RPMI7951 (cell line): ENCODE results near the gene TIRAP. TPM values are rescaled to one million over a fixed set of nuclear protein-coding genes. Genes with fewer than 3 reads are reported as not detected.
"Not testable (repeated sequence)": the region's sequence is repeated elsewhere in the genome, so short reads cannot be mapped to it uniquely, and the experiment has no call there.

Experiments used
- DNase-seq: peaks from one replicate; pipeline ENCODE4 v3.0.0-alpha.2; 2012; ENCODE audit warnings: low read depth
- total RNA-seq: library from RNA; depleted of rRNA; stranded (reverse); fragments of >200 nt; shearing (Covaris generic); gene quantifications from 2 replicates; pipeline ENCODE4 v1.2.3, GENCODE V29; 2014; rRNA removed

TIRAP gene, protein sequence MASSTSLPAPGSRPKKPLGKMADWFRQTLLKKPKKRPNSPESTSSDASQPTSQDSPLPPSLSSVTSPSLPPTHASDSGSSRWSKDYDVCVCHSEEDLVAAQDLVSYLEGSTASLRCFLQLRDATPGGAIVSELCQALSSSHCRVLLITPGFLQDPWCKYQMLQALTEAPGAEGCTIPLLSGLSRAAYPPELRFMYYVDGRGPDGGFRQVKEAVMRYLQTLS
- 4.2 and 4.8 TPM in 2 replicates for total RNA-seq

DNA sequence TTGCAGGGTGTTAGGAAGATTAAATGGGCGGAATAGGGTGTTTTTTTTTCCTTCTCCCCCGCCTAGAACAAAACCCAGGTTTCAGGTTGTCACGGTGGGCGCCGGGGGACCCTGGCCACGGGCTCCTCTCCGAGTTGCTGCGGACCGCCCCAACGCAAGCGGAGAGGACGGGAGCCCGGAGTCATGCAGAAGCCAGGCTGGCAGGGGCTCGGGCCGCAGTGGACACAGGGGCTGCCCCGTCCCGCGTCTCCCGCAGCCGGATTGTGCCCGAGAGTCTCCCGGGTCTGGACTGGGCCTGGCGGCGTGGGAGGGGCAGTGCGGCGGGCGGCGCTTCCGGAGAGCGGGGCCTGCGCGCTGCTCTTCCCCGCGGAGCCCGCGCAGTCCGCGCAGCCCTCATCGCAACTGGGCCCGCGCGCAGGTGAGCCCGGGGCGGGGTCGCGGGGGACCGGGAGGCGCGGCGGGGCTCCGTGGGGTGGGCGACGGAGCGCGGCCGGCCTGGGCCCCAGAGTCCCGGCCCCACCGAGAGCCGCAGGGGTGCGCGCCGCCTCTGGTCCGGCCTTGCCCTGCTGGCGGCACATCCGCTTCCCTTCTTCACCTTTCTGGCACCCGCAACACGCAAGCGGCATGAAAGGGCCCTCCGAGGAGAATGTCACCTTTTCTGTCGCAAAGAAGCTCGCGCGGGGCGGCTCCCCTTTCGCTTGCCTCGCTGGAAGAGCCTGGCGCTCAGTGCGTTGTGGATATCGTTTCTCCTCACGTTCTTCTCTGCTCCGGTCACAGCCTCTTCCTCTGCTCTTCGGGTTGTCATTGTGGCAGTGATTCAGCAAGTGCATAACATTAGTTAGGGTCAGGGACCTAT lies at the start of gene TIRAP:
TIRAP (plus strand) TSS at position 358 of the 856 bp plus-strand sequence. CDS start 7,802 bp downstream, outside the sequence.
- peak; percentile 62 for DNase-seq

DNA sequence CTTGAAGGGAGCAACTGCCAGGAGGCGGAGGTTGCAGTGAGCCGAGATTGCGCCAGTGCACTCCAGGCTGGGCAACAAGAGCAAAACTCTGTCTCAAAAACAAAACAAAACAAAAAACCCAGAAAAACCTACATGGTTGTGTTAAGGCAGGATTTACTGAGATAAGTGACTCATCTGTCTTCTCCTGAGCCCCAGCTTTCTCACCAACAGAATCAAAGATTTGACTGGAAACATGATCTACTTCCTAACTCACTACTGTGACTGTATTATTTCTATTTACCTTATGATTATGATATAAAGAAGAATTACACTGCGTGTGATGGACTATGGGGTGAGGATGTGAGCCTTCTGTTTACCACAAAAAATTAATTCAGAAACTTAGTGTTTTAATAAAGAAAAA lies 49.5 kb upstream of the TIRAP start:
- DNase-seq, result no peak

DNA sequence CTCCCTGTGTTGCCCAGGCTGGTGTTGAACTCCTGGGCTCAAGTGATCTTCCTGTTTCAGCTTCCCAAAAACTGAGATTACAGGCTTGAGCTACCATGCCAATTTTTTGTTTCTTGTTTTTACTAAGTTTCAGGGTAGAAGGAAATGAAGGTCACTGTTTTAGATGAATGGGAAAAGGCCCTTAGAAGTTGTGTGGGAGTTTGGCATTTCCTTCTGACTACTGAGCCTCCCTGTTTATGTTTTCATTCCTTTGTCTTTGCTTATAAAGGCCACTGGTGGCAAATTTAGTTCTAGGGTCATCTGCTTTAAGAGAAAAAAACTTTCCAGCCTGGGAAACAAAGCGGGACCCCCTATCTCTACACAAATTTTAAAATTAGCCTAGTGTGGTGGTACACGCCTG lies 36.3 kb upstream of the TIRAP start:
- DNase-seq, result no peak

DNA sequence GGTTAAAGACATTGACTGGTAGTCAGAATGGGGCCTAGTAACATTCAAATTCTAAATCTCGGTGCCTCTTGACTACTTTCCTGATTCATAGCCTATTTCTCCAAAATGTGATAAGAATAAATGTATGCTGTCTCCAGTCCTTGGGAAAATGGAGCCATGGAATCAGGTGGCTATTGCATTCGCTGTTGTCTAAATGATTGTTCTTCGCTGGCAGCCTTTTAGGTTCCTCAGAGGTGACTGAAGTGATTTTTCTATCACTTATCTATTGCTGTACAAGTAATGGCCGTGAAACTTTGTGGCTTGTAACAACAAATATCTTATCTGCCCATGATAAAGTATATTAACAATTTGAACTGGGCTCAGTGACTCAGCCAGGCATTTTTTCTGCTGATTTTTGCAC lies 29.6 kb upstream of the TIRAP start:
- DNase-seq, result no peak

DNA sequence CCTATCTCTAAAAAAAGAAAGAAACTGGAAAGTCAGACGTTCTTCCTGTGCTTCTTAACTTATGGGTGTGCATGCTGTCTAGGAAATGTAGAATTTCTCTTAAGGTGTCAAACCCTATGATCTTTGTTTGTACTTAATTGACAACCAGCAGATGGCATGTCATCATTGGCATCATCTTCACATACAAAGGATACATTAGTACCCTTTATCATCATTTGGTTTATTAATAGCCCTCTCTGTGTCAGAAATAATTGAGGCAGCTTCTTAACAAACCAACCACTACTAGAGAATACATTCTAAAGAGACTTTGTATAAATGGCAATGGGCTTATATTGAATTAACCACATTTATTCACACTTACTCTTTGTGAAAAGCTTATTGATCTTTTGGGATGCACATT lies 28.1 kb upstream of the TIRAP start:
- DNase-seq, result no peak

DNA sequence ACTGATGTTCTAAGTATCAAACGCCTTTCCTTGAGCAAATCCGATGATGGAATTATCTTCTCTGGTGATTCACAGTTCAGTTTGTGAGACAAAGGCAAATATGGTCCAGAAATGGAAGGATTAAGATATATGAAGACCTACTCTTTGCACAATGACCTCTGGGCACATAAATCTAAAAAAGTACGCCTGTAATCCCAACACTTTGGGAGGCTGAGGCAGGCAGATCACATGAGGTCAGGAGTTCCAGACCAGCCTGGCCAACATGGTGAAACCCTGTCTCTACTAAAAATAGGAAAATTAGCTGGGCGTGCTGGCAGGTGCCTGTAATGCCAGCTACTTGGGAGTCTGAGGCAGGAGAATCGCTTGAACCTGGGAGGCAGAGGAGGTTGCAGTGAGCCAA lies 27.4 kb upstream of the TIRAP start:
- not testable (repeated sequence) for DNase-seq

DNA sequence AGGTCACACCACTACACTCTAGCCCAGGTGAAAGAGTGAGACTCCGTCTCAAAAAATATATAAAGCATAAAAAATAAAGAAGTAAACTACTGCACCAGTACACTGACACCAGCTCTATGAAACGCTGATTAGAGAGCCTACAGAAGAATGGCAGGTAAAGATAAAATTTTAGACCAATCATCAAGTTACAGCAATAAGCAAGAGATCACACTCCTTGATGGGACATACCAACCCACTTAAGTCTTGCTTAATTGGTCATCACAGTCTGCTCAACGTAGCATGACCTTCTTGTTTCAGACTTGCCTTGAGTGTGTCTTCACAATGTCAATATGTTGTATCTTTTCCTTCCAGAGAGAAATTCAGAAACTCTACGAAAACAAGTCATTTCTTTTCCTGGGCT lies 26.7 kb upstream of the TIRAP start:
- DNase-seq, result no peak

DNA sequence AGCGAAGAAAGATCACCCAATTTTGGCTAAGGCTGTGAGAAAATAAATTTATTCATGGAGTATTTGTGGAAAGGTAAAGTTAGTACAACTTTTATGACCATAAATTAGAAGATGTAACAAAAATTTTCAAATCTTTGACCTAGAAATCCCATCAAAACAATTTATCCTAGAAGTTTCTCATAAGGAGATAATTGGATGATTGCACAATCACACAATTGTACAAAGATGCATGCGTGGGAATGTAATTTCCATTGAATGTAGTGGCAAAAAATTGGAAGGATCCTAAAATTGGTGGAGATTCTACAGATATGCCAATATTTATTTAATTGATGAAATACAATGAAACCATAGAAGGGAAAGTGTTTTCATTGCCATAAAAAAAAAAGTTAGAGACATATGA lies 25.7 kb upstream of the TIRAP start:
- no peak for DNase-seq

DNA sequence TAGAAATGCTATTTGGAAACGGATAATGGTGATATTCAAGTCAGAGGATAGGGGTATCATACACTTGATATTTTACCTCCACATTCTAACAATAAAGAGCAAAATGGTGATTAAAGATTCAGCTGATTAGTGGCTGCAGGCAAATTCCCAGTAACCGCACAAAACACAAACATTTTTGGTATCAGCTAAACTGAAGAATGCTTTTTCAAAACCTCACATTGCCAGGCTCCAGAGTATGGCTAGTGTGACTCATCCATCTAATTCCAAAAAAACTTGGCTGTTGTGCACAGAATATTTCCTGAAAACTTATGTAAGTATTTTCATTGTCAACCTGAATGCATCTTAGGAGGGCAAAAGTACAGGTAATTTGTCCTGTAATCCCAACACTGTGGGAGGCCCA lies 25.1 kb upstream of the TIRAP start:
- peak; percentile 68 for DNase-seq

DNA sequence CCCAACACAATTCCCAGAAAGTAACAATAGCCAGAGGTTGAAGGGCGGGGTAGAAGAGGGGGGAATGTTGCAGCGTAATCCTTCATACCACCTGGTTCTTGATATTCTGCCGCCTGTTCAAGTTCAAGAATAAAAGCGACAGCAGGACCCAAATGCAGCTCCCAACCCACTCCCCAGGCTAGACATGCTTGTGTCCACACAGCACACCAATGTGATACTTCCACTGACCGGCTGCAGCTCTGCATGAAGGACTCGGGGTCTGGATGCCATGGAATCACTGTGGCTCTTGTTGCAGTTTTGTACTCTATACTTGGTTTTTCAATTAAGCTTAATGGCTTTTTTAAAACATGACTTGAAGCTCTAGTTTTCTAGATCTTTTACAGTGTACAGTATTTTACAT lies 20.7 kb upstream of the TIRAP start:
- no peak for DNase-seq

DNA sequence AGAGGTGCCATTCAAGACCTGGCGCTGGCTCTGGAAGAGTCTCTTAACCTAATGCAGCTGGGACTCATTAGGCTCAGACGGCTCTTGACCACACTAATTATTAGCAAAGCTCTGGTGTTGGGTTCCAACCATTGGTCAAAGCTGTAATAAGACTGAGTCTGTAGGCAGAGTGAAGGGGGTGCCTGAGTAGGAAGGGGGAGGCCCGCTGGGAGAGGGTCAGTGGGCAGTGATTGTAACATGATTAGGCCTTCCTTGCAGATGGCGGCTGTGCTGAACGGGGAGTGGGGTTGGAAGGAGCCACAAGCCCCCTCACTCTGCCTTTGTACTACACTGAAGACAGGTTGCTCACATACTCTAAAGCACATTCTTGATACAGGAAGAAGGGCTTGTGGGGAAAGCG lies 19.4 kb upstream of the TIRAP start:
- DNase-seq, result no peak

DNA sequence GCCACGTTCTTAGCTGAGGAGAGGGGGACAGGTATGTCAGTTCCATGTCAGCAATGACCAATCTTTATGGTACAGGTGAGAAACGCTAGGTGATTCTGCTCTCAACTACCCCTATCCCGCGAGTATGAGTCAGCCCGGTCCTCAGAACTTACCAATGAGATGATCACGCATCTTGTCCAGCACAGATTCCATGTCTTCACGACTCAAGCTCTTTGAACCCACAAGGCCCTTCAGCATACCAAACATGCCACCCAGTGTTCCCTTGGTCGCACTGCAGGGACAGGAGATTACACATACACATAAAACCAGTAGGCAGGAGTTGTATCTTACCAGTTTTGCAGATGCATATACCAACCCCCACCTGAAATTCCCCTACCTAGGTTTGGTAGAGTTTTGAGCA lies 17.1 kb upstream of the TIRAP start:
- peak; percentile 13 for DNase-seq

DNA sequence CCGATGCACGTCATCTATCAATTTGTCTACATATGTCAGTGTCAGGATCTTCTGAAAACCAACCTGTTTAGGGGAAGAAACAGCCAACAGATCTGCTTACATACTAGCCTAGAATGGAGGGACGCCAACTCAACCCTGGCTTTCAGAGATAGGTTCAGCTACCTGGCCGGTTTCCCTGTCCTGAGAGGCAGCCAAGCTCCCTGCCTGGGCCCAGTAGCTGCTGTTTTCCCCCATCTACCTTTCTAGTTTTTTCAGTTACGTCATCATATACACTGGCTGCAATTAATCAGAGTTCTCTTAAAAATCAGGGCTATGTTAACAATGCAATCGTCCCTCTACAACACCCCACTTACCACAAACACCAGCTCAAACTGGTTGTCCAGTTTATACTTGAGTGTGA lies 15.2 kb upstream of the TIRAP start:
- DNase-seq, result no peak

DNA sequence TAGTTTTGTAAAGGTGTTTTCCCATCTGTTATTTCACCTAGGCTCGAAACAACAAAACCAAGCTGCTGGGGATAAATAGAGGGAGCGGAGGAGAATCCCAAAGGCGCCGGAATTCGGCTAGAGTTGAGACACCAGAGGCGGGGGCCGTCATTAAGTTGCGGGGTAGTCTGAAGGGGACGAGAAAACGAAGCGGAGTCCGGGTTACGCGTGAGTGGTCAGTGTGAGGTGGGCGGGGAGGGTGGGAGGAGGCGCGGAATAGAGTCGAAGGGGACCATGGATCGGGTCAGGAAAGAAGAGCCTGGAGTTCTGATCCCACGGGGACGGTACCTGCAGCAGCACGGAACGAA lies 14.6 kb upstream of the TIRAP start:
- no peak for DNase-seq

DNA sequence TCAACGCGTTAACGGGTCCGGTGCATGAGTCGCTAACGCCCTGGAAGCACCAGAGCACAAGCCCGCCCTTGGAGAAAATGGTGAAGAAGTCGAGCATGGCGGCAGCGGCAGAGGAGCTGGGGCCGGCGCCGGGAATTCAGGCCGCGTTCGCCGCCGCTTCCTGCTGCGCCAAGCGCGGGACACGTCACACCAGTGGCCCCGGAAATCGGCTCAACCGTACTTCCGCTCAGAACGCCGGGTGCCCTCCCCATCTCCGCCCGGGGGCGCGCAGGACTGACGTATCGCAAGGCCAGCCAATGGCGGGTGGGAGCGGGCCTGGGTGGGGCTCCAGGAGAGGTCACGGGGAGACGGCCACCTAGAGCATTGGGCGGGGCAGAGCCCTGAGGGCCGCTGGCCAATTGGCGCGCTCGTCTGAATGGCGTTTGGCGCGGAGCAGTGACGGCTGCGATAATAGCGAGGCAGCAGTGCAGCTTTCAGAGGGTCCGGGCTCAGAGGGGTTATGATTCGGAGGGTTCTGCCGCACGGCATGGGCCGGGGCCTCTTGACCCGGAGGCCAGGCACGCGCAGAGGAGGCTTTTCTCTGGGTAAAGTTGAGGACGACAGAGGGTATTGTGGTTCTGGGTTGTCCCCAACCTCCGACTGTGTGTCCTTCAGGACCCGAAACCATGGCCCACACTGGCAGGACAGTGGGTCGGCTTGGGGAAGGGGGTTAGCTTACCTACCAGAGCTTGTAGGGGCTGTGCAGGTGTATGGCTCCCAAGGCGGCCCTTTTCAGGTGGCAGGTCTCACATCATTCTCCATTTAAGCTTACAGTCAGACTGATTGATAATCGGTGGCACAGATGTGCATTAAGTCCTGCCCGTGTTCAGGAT lies 13.9 kb upstream of the TIRAP start, which contains the start of the genes FOXRED1 and SRPRA:
FOXRED1 (plus strand) TSS at position 447 of the 872 bp plus-strand sequence; CDS start at position 500, 53 bp downstream.
SRPRA (minus strand) TSS at position 188 of the 872 bp plus-strand sequence; CDS start at position 97, 91 bp downstream.
- peak; percentile 99 for DNase-seq

DNA sequence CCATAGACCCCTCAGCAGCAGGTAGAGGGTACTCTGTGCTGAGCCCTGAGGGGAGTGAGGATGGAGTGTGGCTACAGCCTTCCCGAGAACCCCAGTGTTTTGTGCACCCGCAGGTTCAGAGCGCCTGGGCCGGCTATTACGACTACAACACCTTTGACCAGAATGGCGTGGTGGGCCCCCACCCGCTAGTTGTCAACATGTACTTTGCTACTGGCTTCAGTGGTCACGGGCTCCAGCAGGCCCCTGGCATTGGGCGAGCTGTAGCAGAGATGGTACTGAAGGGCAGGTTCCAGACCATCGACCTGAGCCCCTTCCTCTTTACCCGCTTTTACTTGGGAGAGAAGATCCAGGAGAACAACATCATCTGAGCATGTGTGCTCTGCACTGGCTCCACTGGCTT lies 5.6 kb upstream of the TIRAP start:
- DNase-seq, result no peak

DNA sequence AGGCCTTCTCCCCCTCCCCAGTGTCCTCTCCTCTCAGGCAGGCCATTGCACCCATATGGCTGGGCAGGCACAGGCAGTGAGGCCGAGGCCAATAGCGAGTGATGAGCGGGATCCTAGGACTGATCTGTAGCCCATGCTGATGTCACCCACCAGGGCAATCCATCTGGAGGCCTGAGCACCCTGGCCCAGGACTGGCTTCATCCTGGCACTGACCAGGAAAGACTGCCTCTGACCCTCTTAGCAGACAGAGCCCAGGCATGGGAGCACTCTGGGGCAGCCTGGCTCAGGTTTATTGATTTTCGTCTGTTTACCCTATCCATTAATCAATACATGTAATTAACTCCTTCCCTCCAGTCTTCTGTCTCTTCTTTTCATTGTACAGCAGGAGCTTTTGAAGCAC lies 5.1 kb upstream of the TIRAP start:
- DNase-seq, result no peak

DNA sequence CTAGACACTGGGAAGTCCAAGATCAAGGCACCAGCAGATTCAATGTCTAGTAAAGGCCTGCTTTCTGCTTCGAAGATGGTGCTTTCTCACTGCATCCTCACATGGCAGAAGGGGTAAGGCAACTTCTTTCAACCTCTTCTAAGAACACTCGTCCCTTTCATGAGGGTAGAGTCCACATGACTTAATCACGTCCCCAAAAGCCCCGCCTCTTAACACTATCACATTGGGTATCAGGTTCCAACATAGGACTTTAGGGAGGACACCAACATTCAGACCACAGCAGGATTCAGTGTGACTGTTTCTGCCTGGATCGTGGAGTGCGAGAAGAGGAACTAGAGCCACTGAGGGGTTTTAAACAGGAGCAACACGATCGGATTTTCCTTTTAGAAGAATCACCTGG lies 3.7 kb upstream of the TIRAP start:
- DNase-seq, result no peak

DNA sequence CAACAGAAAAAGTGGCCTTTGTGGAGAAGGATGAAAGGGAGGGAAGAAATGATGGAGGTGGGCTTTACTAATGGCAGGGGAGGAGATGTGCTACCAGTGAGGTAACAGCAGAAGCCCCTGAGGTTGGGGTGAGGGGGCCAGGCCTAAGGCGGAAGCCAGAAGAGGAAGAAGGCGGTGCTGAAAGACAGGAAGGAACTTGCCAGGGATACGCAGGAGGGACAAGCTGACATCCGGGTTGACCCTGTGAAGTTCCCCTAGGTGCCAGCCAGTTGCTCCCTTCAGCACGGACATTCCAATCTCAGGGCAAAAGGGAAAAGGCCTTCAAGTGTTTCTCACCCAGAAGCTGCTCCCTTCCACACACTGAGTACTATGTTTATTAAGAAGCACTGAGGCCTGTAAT lies 2.3 kb upstream of the TIRAP start:
- no peak for DNase-seq

DNA sequence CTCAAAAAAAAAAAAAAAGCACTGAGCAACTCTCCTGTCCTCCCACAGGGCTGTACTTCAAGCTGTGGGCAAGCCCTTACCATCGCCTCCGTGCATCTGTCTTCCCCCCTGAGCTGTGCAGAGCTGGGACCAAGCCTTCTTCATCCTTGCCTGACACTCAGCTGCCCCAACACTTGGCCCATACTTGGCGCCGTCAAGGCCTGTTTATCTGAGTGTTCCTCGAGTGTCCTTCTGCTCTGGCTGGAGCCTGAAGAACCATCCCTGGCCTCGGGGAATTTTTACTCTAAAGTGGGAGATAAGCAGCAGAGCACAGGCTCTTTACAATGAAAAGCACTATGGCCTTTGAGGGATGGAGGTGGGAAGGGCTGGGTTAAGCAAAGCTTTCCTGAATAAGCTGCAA lies 1.6 kb upstream of the TIRAP start:
- no peak for DNase-seq

DNA sequence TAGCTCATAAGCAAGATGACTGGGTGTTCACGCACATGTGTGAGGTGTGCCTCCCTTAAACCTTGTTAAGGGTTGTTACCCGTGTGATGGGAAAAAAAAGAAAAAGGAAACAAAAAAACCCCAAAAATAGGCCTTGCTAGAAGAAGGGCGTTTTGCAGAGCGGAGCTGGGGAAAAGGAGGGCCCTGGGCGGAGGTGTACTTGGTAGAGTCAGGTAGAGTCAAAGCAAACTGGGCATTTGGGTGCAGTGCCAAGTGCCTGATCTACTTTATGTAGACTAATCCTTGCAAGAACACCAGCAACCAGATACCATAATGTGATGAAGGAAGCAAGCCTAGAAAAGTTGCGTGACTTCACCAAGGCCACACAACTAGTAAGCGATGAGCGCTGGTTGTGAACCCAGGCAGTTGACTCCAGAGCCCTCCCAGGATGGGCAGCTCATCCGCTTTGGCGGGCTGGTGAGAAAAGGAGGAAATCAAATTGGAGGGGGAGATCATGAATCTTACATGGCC lies 1.2 kb upstream of the TIRAP start:
- DNase-seq, result no peak

DNA sequence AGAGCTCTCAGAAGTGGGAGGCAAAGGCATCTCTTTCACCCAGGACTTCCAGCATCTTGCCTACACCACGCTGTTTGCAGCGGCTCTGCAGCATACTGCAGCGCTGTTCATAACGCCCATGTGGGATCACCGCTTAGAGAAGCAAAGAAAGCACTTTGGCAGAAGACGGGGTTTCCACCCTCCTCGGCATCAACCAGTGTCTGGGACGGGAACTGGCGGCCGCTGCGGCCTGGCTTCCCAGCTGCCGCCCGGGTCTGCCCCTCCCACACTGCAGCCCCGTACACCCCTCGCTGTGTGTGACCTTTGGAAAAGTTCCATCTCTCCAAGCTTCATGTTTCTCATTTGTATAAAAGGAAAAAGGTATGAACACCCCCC lies 545 bp upstream of the TIRAP start:
- peak; percentile 52 for DNase-seq
